HL-60/S4 treated with retinoic acid at 250 ng/mL for 4 days and 3 days (cell line): ENCODE data around the gene KRT12.
"Not testable (repeated sequence)": the region's sequence is repeated elsewhere in the genome, so short reads cannot be mapped to it uniquely, and the experiment has no call there.

Experiments
- in situ Hi-C: fragments of 300-500 bp; cut with MboI; formaldehyde crosslinking; loops from 2 replicates; pipeline ENCODE4 v1.7.0; 2022; ENCODE audit warnings: low sequenced_read_pairs

The KRT12 gene

GRCh38 chr17:40886090-40886489 lies 19.1 kb upstream of the KRT12 start:
- in situ Hi-C loops: no loop called here

DNA sequence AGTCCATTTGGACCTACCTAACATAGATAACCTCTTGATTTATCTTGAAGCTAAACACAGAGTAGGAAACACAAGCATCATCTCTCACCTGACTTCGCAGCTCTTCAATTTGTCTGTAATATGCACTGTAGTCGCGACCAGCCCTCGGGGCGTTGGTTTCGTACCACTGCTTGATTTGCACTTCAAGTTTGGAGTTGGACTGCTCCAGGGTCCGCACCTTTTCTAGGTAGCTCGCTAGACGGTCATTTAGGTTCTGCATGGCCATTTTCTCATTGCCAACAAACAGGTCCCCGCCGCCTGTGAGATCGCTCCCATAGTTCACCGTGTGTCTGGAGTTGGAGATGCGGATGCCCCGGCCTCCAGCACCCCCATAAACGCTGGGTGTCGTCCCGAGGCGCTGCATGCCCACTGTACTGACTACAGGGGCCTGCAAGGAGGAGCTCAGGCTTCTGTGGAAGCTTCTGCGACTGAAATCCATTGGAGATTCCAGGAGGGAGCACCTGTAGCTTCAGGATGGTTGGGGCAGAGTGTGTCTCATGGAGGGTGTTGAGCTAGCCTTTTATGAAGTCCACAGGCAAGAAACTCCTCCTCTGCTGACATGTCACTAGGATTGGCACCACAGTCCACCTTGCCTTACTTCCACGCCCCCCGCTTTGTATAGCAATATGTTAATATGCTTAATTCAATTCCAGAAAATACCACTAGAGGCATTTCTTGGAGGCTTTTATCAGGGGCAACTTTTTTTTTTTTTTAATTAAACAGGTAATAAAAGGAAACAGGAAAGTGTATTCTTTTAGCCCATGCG lies 17.9 kb upstream of the KRT12 start, which contains the start of gene KRT20:
Gene KRT20, minus strand, starts transcription at position 535 of the 805 bp plus-strand sequence. Its CDS starts 57 bp downstream, at position 478.
- in situ Hi-C loops: no loop called here

DNA sequence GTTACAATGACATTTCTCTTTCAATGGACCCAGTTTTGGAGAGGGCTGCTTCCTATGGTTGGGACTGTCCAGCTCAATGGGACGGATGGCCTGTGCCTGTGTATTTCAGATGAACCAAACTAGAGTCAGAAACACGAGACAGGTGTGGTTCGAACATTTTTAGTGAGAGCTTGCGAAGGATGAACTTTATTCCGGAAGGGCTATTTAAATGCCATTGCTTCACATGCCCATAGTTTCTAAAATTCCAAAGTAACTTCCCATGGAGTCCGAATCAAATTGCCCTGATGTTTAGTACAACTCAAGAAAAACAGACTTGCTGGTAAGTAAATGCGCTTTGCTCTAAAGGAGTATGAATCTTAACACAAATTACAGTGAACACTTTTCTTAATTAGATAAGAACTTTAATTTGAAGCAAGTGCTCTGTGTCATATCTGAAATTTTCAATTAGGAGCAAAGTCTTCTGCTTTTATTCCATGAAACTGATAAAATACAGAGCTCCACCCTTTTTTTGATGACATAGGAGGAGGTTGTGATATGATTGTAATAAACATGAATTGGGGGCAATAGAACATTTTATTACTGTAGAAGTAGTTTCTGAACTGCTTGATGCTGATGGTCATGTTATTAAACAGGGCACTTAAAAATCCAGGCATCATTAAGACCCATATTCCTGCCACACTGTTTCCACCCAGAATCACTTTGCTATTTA lies 16.8 kb upstream of the KRT12 start:
- in situ Hi-C loops: no loop called here

GRCh38 chr17:40883031-40883430 lies 16.0 kb upstream of the KRT12 start:
- in situ Hi-C loops: no loop called here

- in situ Hi-C loops: no loop called here
Measured at GRCh38 chr17:40879026-40879425, 12.0 kb upstream of the KRT12 start.

- in situ Hi-C loops: no loop called here
Measured at GRCh38 chr17:40878044-40878443, 11.0 kb upstream of the KRT12 start.

- in situ Hi-C loops: no loop called here
Measured at GRCh38 chr17:40873801-40874200, 6.8 kb upstream of the KRT12 start.

DNA sequence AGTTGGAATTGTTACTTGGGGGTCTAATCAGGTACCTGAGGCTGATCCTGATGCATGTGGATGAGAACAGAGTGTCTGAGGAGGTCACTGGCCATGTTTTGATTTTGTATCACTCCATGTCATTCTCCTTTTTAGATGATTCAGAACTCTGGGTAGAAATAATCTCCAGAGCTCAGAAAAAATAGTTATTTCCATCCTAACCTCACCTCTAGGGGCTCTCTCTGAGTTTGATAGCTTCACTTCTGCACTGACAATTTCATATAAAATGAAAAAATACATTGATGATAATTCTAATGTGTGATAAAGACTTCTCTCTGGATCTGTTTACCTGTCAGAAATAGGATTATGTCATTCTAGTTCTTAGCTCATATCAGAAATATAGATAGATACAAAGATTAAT lies 6.2 kb upstream of the KRT12 start:
- in situ Hi-C loops: no loop called here

GRCh38 chr17:40872416-40872815 lies 5.4 kb upstream of the KRT12 start:
- in situ Hi-C loops: no loop called here

DNA sequence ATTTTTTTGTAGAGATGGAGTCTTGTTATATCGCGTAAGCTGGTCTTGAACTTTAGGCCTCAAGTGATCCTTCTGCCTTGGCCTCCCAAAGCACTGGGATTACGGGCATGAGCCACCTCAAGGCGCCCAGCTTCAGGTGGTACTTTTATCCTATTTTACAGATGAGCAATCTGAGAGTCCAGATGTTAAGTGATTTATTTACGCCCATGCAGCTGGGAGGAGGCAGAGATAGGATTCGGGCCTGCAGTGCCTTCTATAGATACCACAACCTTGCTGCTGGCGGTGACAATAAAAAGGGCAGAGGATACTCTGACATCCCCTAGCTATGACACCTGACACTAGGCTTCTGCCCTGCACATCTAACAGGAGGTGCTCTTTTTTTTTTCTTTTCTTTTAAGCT lies 4.3 kb upstream of the KRT12 start:
- in situ Hi-C loops: no loop called here

DNA sequence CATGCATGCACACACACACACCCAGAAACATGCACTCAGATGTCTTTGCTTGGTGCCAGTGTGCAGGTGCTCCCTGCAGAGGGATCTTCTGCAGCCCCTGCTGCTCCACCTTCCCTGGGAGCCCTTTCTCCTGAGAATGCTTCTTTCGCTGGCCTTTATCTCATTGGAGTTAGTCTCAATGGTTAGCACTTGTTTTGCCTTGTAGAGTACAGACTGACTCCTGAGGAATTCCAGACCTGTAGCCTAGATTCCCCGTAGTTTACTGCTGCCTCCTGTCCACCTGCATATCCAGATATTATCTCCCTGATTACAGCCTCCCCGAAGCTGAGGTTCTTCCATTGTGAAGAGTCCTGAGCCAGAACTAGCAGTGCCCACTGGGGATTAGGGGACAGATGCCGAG lies 3.1 kb upstream of the KRT12 start:
- in situ Hi-C loops: no loop called here

DNA sequence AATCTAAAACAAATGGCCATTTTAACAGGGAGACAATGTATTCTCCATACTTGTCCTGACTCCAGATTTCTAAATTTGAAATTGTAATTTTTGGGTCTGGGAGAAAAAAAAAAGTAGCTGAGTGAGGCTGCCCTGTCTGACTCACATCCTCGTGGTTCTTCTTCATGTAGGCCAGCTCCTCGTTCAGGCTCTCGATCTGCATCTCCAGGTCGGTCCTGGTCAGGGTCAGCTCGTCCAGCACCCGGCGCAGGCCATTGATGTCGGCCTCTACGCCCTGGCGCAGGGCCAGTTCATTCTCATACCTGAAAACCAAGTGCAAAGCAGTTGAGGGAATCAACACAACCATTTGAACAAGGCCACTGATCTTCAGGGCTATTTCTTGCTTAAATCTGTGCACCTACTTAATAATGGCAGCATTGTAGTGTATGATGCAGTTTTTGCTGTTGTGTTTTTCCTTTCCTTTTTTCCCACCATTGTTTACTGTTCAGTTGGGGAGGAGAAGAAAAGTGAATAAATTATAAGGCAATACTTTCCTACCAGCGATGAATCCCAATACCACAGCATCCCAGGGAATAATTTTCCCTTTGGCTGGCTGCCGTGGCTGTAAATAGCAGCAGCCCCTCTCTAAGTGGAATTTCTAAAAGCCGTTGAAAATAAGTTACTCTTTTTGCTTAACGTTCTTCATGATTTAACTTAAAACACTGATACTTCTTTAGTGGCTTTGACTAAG lies 2.2 kb downstream of the KRT12 start:
- in situ Hi-C loops: no loop called here

GRCh38 chr17:40862985-40863733 lies 3.9 kb downstream of the KRT12 start:
- in situ Hi-C loops: no loop called here

- in situ Hi-C loops: no loop called here
Measured at GRCh38 chr17:40859536-40859935, 7.5 kb downstream of the KRT12 start.

DNA sequence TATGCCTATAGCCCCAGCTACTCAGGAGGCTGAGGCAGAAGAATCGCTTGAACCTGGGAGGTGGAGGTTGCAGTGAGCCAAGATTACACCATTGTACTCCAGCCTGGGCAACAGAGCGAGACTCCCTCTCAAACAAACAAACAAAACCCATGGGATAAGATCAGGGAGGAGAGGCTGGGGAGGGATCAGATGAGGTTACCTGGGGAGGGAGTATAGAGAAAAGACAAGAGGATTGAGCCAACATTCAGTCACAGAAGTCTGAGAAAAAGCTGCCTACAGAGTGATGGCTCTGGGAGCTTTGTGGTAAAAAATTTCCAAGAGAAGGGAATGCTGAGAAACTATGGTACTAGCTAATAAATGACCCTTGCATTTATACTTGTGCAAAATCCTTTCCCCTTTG lies 8.4 kb downstream of the KRT12 start:
- in situ Hi-C loops: not testable (repeated sequence)

DNA sequence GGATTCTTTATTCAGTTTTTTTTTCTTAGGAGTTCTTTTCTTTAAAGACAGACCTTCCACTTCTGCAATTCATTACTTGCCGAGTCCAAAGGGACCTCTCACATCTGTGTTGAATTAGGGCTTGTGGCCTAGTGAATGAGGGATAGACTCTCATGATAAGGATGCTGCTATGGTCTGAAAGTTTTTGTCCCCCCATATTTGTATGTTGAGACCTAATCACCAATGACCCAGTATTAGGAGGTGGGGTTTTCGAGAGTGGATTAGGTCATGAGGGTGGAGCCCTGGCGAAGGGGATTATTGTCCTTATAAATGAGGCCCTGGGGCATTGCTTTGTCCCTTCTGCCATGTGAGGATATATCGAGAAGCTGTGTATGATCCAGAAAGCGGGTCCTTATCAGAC lies 9.5 kb downstream of the KRT12 start:
- in situ Hi-C loops: no loop called here

DNA sequence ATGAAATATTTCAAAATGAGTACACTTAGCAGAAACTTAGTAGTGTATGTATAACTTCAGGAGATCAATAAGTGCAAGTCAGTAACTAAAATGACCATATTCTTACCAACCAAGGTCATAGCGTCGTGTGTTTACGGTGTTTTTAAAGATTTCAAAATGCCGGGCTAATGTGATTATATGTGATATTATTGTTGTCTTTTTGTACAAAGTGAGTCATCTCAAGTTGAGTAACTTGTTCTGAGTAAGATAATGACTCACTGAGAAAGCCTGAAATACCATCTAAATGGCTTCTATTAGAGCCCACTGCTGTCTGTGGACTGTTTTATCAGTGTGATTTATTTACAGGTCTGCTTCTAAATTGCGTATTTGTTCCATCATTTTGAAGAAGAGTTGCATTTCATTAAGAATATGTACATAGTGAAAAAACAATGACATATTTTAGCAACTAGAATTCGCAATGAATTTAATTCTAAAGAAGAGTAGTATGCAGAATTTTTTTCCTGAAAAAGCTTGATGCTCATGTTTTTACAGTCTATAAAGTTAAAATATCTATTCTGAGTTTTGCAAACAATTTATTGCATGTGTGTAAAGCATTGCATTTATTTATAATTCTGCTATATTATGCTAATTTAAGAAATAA lies 12.7 kb downstream of the KRT12 start:
- in situ Hi-C loops: no loop called here

DNA sequence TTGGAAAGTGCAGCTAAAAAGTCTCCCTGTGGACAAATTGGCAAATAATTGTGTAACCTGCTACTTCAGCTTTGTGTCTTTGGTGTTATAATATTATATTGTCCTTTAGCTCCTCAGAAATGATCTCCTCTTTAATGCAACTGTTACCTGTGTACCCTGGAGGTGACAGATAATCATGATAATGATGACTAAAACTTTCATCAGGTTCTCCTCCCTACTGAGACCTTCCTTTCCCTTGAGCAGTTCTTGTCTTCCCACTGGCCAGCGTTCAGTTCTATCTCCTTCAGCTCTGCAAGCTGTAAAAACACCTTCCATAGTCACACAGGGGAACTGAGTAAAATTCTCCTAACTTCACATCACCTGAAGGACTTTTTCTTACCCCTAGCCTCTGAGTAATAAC lies 14.7 kb downstream of the KRT12 start:
- in situ Hi-C loops: no loop called here

- in situ Hi-C loops: no loop called here
Measured at GRCh38 chr17:40850293-40850972, 16.6 kb downstream of the KRT12 start.

- in situ Hi-C loops: no loop called here
Measured at GRCh38 chr17:40849723-40850122, 17.3 kb downstream of the KRT12 start.
